T-cell (primary cell): ENCODE data around the gene SASH3. TPM values are rescaled to one million over a fixed set of nuclear protein-coding genes. Genes with fewer than 3 reads are reported as not detected.
A peak's percentile ranks its signal among the peaks of the same experiment; 100 is the strongest.

Experiments
- ATAC-seq, 4 experiments: fragments of 200-7000 bp in 3 of 4; fragments of 150-1000 bp in 1 of 4; cut with Tn5 transposase; replicated peaks in 1 of 4; 1 replicate in 3 of 4; 2 replicates in 1 of 4; pipeline ENCODE4 v1.10.0; 2021; ENCODE audit warnings: moderate library complexity in 3 of 4, mild to moderate bottlenecking in 2 of 4, moderate number of reproducible peaks in 1 of 4
- CTCF ChIA-PET, 2 donors: fragments of 300-600 bp; sonication (Branson Sonifier 250); formaldehyde crosslinking; loops; one replicate each; lab custom pipeline; 2022; ENCODE audit warnings: antibody characterized with exemption in 2 of 2; lab: Charles Lee
- POLR2A ChIA-PET, 2 donors: fragments of 300-600 bp; sonication (Branson Sonifier 250); formaldehyde crosslinking; loops; one replicate each; lab custom pipeline; 2022; ENCODE audit warnings: antibody characterized with exemption in 2 of 2; lab: Charles Lee
- DNase-seq, 35 experiments: peaks; one replicate each; pipeline versions ENCODE4 v3.0.0 to v3.0.0-alpha.2; 2013 to 2023
- H3K27ac ChIP-seq: one replicate; pipeline ENCODE4 v1.5.1; 2013; ENCODE audit warnings: low read length
- H3K27me3 ChIP-seq, 2 experiments: replicated peaks in 1 of 2; 1 replicate in 1 of 2; 2 replicates in 1 of 2; pipeline versions ENCODE4 v1.6.1 to v1.7.0; 2013; ENCODE audit warnings: low read length in 1 of 2, mixed read lengths in 1 of 2; ENCODE audit not compliant: control insufficient read depth in 2 of 2, insufficient read depth in 2 of 2; ENCODE audit errors: extremely low read depth in 1 of 2
- H3K36me3 ChIP-seq, 2 donors: 1 replicate in 1 of 2; 2 replicates in 1 of 2; pipeline versions ENCODE4 v1.6.1 to v1.7.0; 2013; ENCODE audit warnings: low read length in 1 of 2; ENCODE audit not compliant: control insufficient read depth in 2 of 2, insufficient read depth in 1 of 2; ENCODE audit errors: extremely low read depth in 1 of 2
- H3K4me1 ChIP-seq, 2 experiments: 1 replicate in 1 of 2; 2 replicates in 1 of 2; pipeline versions ENCODE4 v1.6.1 to v1.7.0; 2013; ENCODE audit warnings: low read length in 2 of 2, mixed read lengths in 1 of 2; ENCODE audit not compliant: insufficient read depth in 2 of 2, control insufficient read depth in 1 of 2; ENCODE audit errors: extremely low read depth in 1 of 2
- H3K4me3 ChIP-seq, 2 donors: 1 replicate in 1 of 2; 2 replicates in 1 of 2; pipeline versions ENCODE4 v1.5.1 to v1.7.0; 2013; ENCODE audit warnings: mild to moderate bottlenecking in 2 of 2, low read length in 1 of 2, moderate library complexity in 1 of 2; ENCODE audit not compliant: control insufficient read depth in 1 of 2; ENCODE audit errors: extremely low read depth in 1 of 2
- H3K9me3 ChIP-seq: 2 replicates; pipeline ENCODE4 v1.7.0; 2013
- H3K27ac Mint-ChIP-seq, 2 donors: one replicate each; pipeline ENCODE4 v1.8.0; 2020 to 2021; ENCODE audit warnings: mild to moderate bottlenecking in 2 of 2, mixed read lengths in 2 of 2
- H3K27me3 Mint-ChIP-seq, 2 donors: one replicate each; pipeline ENCODE4 v1.8.0; 2021 to 2022; ENCODE audit warnings: mixed read lengths in 2 of 2
- H3K36me3 Mint-ChIP-seq: one replicate; pipeline ENCODE4 v1.8.0; 2021; ENCODE audit warnings: mixed read lengths
- H3K4me1 Mint-ChIP-seq, 3 donors: one replicate each; pipeline ENCODE4 v1.8.0; 2020 to 2022; ENCODE audit warnings: mixed read lengths in 3 of 3, mild to moderate bottlenecking in 1 of 3
- H3K4me3 Mint-ChIP-seq, 3 donors: one replicate each; pipeline ENCODE4 v1.8.0; 2020 to 2022; ENCODE audit warnings: mild to moderate bottlenecking in 3 of 3, mixed read lengths in 3 of 3, moderate library complexity in 3 of 3
- H3K9me3 Mint-ChIP-seq, 3 donors: one replicate each; pipeline ENCODE4 v1.8.0; 2020 to 2022; ENCODE audit warnings: mixed read lengths in 3 of 3
- WGBS: methylation state at CpG from one replicate; pipeline ENCODE4 v1.1.5; 2013; ENCODE audit warnings: missing lambda C conversion rate; ENCODE audit not compliant: insufficient coverage; 5-methylcytosine and 5-hydroxymethylcytosine counted together
- total RNA-seq, 35 experiments: library from RNA in 6 of 35; stranded (reverse) in 6 of 35; fragments of 120-200 nt in 1 of 35; gene quantifications; one replicate each; pipeline versions ENCODE4 v1.2.1 to v1.2.4 and lab custom pipeline; 2013 to 2026

Gene SASH3
- total RNA-seq, 5 donors from 2014 or later (not counting 1 experiment from before 2014, with no cell fraction given): 102 to 163 (median 142) TPM

DNA sequence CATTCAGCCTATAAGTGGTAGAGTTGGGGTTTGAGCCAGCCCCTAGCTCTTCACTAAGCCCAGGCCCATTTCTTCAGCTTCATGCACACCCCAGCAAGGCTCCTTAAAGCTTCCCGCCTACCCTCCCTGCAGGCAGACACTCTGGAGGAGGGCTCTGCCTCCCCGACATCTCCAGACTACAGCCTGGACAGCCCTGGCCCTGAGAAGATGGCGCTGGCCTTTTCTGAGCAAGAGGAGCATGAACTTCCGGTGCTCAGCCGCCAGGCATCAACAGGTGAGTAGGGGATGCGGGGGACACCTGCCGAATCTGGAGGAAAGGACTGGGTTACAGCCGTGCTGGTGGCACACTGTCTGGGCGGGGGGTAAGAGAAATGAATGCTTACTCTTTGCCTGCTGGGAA, 11.1 kb downstream of the SASH3 start:
- peaks cover 24 to 32% (median 30%) of the 10 kb centered on the region in 3 donors for H3K4me1 Mint-ChIP-seq
- no peaks in the 10 kb centered on the region for H3K9me3 Mint-ChIP-seq
- DNase-seq (no peak), ATAC-seq (no peak)
- CTCF ChIA-PET: no interaction called here
- H3K27me3 Mint-ChIP-seq: no peaks in the 10 kb centered on the region
- H3K4me3 Mint-ChIP-seq: no peak overlapping the region
- Histone ChIP-seq H3K4me1 (peaks cover 2 to 62% of the 10 kb centered on the region in 2 experiments), H3K36me3 (peaks cover 0 to 87% of the 10 kb centered on the region in 2 donors), H3K9me3 (no peaks in the 10 kb centered on the region), H3K4me3 (no peak overlapping the region), H3K27me3 (no peaks in the 10 kb centered on the region), H3K27ac (no peak overlapping the region)
- H3K36me3 Mint-ChIP-seq: peaks cover 19% of the 10 kb centered on the region
- POLR2A ChIA-PET: interaction anchor here in 1 of 2 donors (0.6 kb wide), 1 partner anchor 28 kb away, joined by 8 read pairs; no protein-coding TSS in a partner anchor
- WGBS: 95% methylated on average over 4 of the region's 9 CpGs
- H3K27ac Mint-ChIP-seq: no peak overlapping the region

DNA sequence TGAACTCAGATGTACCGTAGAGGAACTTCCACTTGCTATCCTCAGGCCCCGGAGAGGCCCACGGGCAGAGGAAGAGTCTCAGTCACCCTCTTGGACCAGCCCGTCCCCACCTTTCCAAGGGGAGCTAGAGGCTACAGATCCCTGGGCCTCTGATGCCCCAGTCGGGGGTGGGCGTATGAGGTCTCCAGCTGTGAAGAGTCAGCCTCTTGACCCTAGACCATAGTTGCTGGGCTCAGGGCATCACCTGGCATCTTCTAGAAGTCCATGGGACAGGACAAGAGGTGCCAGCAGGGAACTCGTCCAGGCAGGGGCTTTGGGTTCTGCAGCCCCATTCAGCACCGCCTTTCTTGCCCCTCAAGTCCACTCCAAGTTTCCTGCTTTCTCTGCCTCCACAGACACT, 11.6 kb downstream of the SASH3 start:
- ChIA-PET CTCF (no interaction called here), POLR2A (no interaction called here)
- ATAC-seq (no peak), DNase-seq (no peak)
- Mint-ChIP-seq H3K4me1 (peaks cover 19 to 27% (median 25%) of the 10 kb centered on the region in 3 donors), H3K4me3 (no peak overlapping the region), H3K36me3 (peaks cover 18% of the 10 kb centered on the region), H3K27me3 (no peaks in the 10 kb centered on the region), H3K9me3 (no peaks in the 10 kb centered on the region), H3K27ac (no peak overlapping the region)
- Histone ChIP-seq H3K27me3 (no peaks in the 10 kb centered on the region), H3K36me3 (peaks cover 0 to 86% of the 10 kb centered on the region in 2 donors), H3K9me3 (no peaks in the 10 kb centered on the region), H3K4me1 (peaks cover 0 to 56% of the 10 kb centered on the region in 2 experiments), H3K4me3 (no peak overlapping the region), H3K27ac (no peak overlapping the region)
- WGBS: 80% methylated on average over 2 of the region's 8 CpGs

DNA sequence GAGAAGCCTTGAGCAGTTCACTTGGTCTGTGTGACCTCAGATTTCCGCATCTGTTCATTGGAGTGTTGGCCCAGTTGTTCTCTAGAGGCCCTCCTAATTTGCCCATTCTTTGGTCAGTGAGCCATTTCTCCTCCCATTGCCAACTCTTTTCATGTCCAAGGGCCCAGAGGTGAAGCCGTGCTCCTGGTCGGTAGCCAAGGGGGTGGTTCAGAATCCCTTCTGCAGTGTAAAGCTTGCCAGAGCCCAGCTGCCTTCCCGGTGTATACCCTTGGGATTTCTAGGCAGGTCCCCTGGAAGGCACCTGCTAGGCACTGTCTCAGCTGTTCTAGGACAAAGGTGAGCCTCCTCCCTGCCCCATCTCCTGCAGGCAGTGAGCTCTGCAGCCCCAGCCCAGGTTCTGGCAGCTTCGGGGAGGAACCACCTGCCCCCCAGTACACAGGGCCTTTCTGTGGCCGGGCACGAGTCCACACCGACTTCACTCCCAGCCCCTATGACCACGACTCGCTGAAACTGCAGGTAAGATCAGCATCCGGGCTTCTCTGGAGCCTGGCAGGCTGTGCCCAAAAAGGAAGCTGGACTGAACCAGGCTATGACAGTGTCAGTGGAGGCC, 12.3 kb downstream of the SASH3 start:
- Histone ChIP-seq H3K27me3 (no peaks in the 10 kb centered on the region), H3K4me3 (no peak overlapping the region), H3K27ac (no peak overlapping the region), H3K36me3 (peaks cover 0 to 84% of the 10 kb centered on the region in 2 donors), H3K9me3 (no peaks in the 10 kb centered on the region), H3K4me1 (peaks cover 0 to 53% of the 10 kb centered on the region in 2 experiments)
- WGBS: 78% methylated on average over 5 of the region's 11 CpGs
- Mint-ChIP-seq H3K4me3 (no peak overlapping the region), H3K36me3 (peaks cover 15% of the 10 kb centered on the region), H3K27me3 (no peaks in the 10 kb centered on the region), H3K4me1 (peaks cover 15 to 22% (median 19%) of the 10 kb centered on the region in 3 donors), H3K27ac (no peak overlapping the region), H3K9me3 (no peaks in the 10 kb centered on the region)
- DNase-seq: no peak
- no peak for ATAC-seq
- POLR2A ChIA-PET: no interaction called here
- CTCF ChIA-PET: interaction anchor here (0.6 to 1.1 kb wide), 2 partner anchors 8 to 288 kb away, joined by 3 read pairs; no protein-coding TSS in a partner anchor

DNA sequence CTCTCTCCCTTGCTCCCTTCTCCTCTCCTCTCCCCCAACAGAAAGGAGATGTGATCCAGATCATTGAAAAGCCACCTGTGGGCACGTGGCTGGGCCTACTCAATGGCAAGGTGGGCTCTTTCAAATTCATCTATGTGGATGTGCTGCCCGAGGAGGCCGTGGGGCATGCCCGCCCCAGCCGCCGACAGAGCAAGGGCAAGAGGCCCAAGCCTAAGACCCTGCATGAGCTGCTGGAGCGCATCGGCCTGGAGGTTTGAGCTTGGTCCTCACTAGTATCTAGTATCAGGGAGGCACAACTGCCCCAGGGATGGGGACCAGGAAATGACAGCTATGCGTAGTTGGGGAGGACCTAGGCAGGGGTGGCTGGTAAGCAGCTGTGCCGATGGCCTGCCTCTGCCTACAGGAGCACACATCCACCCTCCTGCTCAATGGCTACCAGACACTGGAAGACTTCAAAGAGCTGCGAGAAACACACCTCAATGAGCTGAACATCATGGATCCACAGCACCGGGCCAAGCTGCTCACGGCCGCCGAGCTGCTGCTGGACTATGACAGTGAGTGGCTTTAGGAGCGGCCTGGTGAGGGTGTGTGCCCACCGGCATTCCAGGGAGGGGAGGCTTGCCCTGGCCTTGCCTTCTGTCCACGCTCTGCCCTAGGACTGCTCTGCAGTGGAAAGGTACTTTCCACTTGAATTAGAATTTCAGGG, 13.0 kb downstream of the SASH3 start:
- Histone ChIP-seq H3K27me3 (no peaks in the 10 kb centered on the region), H3K27ac (no peak overlapping the region), H3K4me3 (no peak overlapping the region), H3K9me3 (no peaks in the 10 kb centered on the region), H3K4me1 (peaks cover 0 to 50% of the 10 kb centered on the region in 2 experiments), H3K36me3 (peaks cover 0 to 83% of the 10 kb centered on the region in 2 donors)
- WGBS: 95% methylated on average over 8 of the region's 18 CpGs
- H3K9me3 Mint-ChIP-seq: no peaks in the 10 kb centered on the region
- no peak overlapping the region for H3K4me3 Mint-ChIP-seq
- POLR2A ChIA-PET: no interaction called here
- H3K27ac Mint-ChIP-seq: peak overlapping the region in 1 of 2 donors; percentile 28
- CTCF ChIA-PET: interaction anchor here (0.6 to 1.1 kb wide), 2 partner anchors 9 to 288 kb away, joined by 3 read pairs; no protein-coding TSS in a partner anchor
- peaks cover 9% of the 10 kb centered on the region for H3K36me3 Mint-ChIP-seq
- H3K4me1 Mint-ChIP-seq: peaks cover 9 to 19% (median 13%) of the 10 kb centered on the region in 3 donors
- ATAC-seq: no peak
- no peak for DNase-seq
- no peaks in the 10 kb centered on the region for H3K27me3 Mint-ChIP-seq

DNA sequence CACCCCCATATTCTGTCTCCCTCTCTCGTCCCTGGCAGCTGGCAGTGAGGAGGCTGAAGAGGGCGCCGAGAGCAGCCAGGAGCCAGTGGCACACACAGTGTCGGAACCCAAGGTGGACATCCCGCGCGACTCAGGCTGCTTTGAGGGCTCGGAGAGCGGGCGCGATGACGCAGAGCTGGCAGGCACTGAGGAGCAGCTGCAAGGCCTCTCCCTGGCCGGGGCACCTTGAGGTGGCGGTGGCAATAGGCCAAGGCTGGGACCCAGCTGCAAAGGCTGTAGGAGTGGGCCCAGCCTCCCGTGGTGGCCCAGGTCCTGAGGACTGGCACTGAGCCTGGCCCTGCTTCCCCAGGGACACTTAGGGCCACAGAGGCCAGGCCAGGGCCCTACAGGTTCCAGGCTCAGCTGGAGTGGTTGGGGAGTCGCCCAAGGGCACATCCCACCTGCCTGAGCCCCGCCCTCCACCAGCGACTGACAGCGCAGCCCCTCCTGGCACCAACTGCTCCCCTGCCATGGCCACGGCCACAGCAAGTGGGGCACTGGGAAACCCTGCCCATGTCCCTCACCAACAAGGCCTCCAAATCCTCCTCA, 13.9 kb downstream of the SASH3 start:
- no peaks in the 10 kb centered on the region for H3K27me3 ChIP-seq
- no peak for ATAC-seq
- H3K27ac ChIP-seq: no peak overlapping the region
- Mint-ChIP-seq H3K4me3 (no peak overlapping the region), H3K4me1 (peaks cover 13 to 18% (median 15%) of the 10 kb centered on the region in 3 donors), H3K27me3 (peaks cover 0 to 7% of the 10 kb centered on the region in 2 donors), H3K36me3 (peaks cover 9% of the 10 kb centered on the region), H3K9me3 (no peaks in the 10 kb centered on the region), H3K27ac (no peak overlapping the region)
- DNase-seq: no peak
- H3K4me1 ChIP-seq: peaks cover 0 to 44% of the 10 kb centered on the region in 2 experiments
- POLR2A ChIA-PET: no interaction called here
- no peak overlapping the region for H3K4me3 ChIP-seq
- 71% methylated on average over 1 of the region's 20 CpGs for WGBS
- H3K9me3 ChIP-seq: no peaks in the 10 kb centered on the region
- H3K36me3 ChIP-seq: peaks cover 0 to 73% of the 10 kb centered on the region in 2 donors
- CTCF ChIA-PET: no interaction called here

DNA sequence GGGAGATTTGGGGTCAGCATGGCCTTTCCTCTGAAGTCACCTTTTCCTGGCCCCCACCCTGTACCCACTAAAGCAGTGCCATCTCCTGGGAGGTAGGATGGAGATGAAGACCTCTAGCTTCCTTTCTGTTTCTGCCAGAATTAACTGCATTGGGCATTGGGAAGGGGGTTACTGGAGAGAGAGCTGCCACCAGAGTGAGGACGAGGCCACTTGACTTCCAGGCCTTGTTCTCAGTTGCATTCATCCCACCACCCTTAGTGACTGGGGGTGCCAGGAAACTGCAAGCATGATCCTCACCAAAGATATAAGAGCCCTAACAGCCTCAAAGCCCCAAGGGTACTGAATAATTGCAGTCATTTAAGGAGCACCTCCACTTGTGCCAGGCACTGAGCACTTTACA, 15.8 kb downstream of the SASH3 start:
- DNase-seq (no peak), ATAC-seq (no peak)
- Histone ChIP-seq H3K27ac (no peak overlapping the region), H3K4me1 (peaks cover 0 to 38% of the 10 kb centered on the region in 2 experiments), H3K36me3 (peaks cover 0 to 61% of the 10 kb centered on the region in 2 donors), H3K27me3 (no peaks in the 10 kb centered on the region), H3K4me3 (no peak overlapping the region), H3K9me3 (no peaks in the 10 kb centered on the region)
- H3K27ac Mint-ChIP-seq: peak overlapping the region in 1 of 2 donors; percentile 5
- peaks cover 0 to 7% of the 10 kb centered on the region in 2 donors for H3K27me3 Mint-ChIP-seq
- H3K4me3 Mint-ChIP-seq: no peak overlapping the region
- no peaks in the 10 kb centered on the region for H3K9me3 Mint-ChIP-seq
- POLR2A ChIA-PET: interaction anchor here in 1 of 2 donors (1.0 kb wide), 1 partner anchor 29 kb away, joined by 3 read pairs; no protein-coding TSS in a partner anchor
- peaks cover 3% of the 10 kb centered on the region for H3K36me3 Mint-ChIP-seq
- peaks cover 19 to 25% (median 20%) of the 10 kb centered on the region in 3 donors for H3K4me1 Mint-ChIP-seq
- CTCF ChIA-PET: no interaction called here
- WGBS: no CpG with 5 or more reads among the region's 1 CpG
